WI38 (cell line): Measurements from ENCODE around the gene SYDE1.
A peak's percentile ranks its signal among the peaks of the same experiment; 100 is the strongest.
"Not testable (repeated sequence)": the region's sequence is repeated elsewhere in the genome, so short reads cannot be mapped to it uniquely, and the experiment has no call there.

Experiments
- H3K4me3 ChIP-seq: 2 replicates; pipeline ENCODE4 v1.5.1; 2011; ENCODE audit warnings: low read depth, mild to moderate bottlenecking, control low read depth, low read length
- CTCF ChIP-seq: IDR thresholded peaks from 2 replicates; pipeline ENCODE4 v1.5.1; 2012; ENCODE audit warnings: low read depth, mild to moderate bottlenecking, control low read depth, low read length

The SYDE1 gene

DNA sequence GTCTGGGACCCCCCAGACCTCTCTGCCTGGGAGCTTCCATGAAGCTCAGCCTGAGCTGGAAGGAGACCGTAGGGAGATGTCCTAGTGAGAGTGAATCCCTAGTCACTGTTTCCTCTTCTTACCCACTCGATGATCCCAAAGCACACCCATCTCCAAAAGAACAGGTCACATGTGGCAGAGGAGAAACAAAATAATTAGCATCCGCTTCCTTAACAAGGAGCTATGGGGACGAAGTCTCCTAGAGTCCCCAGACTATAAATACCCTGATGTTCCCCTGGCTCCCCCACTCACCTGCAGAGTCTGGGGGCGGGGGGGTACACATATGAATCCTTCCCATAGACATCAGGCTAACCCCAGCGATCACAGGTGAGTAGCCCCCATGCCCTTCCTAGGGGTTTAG lies 25.3 kb upstream of the SYDE1 start, which contains the start of gene OR1I1:
TSS of gene OR1I1 (plus strand) at position 301 of the 400 bp plus-strand sequence. CDS start 4,855 bp downstream, outside the sequence.
- H3K4me3 ChIP-seq, result no peak within 1 kb of the TSS
- TF ChIP-seq CTCF, result no peak

DNA sequence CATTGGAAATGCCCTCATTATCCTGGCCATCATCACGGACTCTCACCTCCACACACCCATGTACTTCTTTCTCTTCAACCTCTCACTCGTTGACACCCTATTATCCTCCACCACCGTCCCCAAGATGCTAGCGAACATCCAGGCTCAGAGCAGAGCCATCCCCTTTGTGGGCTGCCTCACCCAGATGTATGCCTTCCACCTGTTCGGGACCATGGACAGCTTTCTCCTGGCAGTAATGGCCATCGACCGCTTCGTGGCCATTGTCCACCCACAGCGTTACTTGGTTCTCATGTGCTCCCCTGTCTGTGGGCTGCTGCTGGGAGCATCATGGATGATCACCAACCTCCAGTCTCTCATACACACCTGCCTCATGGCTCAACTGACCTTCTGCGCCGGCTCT lies 20.0 kb upstream of the SYDE1 start:
- H3K4me3 ChIP-seq, result no peak overlapping the region
- TF ChIP-seq CTCF, result no peak

GRCh38 chr19:15091918-15092753 lies 15.1 kb upstream of the SYDE1 start:
- 0 out of 2 replicates have a peak overlapping the region, but pooled peaks have one; percentile 3 for H3K4me3 ChIP-seq
- TF ChIP-seq CTCF, result peak; percentile 44

DNA sequence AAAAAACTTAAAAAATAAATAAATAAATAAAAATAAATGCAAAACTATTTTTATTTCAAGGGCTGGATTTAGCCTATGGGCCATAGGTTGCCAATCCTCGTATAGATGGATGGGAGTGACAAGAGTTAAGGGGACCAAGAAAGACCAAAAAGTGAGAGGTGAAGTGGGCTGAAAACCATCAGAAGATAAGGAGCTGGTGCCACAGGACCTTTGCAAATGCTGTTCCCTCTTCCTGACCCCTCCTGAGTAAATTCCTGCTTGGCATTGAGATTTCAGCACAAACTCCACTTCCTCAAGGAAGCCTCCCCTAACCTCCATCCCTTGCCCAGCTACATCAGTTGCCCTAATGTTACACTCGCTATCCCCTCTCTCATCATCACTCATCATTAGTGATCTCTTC lies 14.2 kb upstream of the SYDE1 start:
- H3K4me3 ChIP-seq, result no peak overlapping the region
- no peak for TF ChIP-seq CTCF

DNA sequence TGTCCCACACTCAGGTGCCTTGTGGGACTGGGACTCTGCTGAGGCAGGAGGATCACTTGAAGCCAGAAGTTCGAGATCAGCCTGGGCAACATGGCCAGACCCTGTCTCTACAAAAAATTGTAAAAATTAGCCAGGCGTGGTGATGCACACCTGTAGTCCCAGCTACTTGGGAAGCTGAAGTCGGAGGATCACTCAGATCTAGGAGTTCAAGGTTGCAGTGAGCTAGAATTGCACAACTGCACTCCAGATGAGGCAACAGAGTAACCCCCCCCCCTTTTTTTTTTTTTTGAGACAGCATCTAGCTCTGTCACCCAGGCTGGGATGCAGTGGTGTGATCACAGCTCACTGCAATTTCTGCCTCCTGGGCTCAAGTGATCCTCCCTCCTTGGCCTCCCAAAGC lies 11.0 kb upstream of the SYDE1 start:
- no peak for TF ChIP-seq CTCF
- H3K4me3 ChIP-seq, result no peak overlapping the region

- not testable (repeated sequence) for H3K4me3 ChIP-seq
Measured at GRCh38 chr19:15097980-15098379, 9.2 kb upstream of the SYDE1 start.

- TF ChIP-seq CTCF, result no peak
Measured at GRCh38 chr19:15098460-15098859, 8.7 kb upstream of the SYDE1 start.

DNA sequence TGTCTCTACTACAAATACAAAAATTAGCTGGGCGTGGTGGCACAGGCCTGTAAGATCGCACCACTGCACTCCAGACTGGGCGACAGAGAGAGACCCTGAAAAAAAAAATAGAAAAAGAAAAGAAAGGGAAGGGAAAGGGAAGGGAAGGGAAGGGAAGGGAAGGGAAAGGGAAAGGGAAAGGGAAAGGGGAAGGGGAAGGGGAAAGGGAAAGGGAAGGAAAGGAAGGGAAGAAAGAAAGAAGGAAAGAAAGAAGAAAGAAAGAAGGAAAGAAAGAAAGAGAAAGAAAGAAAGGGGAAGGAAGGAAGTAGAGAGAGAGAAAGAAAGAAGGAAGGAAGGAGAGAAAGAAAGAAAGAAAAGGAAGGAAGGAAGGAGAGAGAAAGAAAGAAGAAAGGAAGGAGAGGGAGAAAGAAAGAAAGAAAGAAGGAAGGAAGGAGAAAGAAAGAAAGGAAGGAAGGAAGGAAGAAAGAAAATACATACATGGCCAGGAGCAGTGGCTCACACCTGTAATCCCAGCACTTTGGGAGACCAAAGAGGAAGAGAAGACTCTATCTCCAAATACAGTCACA lies 8.1 kb upstream of the SYDE1 start:
- no peak for TF ChIP-seq CTCF
- H3K4me3 ChIP-seq, result no peak overlapping the region

More at GRCh38 chr19:15098460-15098859, 8.7 kb upstream of the SYDE1 start:
- H3K4me3 ChIP-seq, result no peak overlapping the region
